Measurements from ENCODE around the gene NPAT.

NPAT gene

DNA sequence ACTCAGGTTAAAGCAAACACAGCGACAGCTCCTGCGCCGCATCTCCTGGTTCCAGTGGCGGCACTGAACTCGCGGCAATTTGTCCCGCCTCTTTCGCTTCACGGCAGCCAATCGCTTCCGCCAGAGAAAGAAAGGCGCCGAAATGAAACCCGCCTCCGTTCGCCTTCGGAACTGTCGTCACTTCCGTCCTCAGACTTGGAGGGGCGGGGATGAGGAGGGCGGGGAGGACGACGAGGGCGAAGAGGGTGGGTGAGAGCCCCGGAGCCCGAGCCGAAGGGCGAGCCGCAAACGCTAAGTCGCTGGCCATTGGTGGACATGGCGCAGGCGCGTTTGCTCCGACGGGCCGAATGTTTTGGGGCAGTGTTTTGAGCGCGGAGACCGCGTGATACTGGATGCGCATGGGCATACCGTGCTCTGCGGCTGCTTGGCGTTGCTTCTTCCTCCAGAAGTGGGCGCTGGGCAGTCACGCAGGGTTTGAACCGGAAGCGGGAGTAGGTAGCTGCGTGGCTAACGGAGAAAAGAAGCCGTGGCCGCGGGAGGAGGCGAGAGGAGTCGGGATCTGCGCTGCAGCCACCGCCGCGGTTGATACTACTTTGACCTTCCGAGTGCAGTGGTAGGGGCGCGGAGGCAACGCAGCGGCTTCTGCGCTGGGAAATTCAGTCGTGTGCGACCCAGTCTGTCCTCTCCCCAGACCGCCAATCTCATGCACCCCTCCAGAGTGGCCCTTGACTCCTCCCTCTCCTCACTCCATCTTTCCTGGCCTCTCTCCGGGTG is at the start of gene NPAT, which contains the start of gene ATM:
Gene NPAT, minus strand, starts transcription at position 65 of the 774 bp plus-strand sequence. CDS start 102 bp downstream, outside the sequence.
Gene ATM, plus strand, starts transcription at position 494 of the 774 bp plus-strand sequence. CDS start 4,558 bp downstream, outside the sequence.
- peak; percentile 100 for DNase-seq

DNA sequence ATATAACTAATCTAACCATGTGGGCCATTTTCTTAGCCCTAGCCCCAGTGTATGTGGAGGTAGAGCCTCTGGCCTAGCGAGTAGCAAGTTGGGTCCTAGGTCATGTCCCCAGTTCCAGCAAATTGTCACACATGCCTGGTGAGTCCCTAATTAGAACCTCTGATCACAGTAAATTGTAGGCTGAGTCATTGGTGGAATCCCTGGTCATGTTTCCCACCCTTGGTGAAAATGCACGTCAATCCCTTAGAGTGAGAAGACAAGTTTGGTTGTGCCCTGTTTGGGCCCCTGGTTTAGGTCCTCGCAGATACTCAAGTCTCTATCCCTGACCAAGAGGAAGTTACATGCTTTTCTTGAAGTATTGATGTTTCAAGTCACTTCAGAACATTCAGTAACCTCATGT is 47.1 kb upstream of the NPAT start:
- DNase-seq = no peak

- no peak for DNase-seq
Measured at GRCh38 chr11:108253176-108253575, 30.7 kb upstream of the NPAT start.

GRCh38 chr11:108246885-108247284 is 24.4 kb upstream of the NPAT start:
- DNase-seq = no peak

- no peak for DNase-seq
Measured at GRCh38 chr11:108246308-108246707, 23.9 kb upstream of the NPAT start.

DNA sequence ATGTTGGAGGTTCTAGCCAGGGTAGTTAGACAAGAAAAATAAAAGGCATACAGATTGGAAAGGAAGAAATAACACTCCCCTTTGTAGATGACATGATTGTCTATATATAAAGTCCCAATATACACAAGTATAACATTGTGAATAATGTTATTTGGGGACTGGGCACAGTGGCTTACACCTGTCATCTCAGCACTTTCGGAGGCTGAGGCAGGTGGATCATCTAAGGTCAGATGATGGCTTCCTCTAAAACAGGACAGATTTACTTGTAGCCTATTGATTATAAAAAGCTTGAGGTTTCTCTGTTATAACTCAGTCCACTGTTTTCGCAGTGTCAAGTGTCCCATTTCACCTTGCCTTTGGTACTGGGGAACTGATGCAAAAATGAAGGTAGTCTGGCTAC is 20.0 kb upstream of the NPAT start:
- DNase-seq = no peak

- DNase-seq = no peak
Measured at GRCh38 chr11:108241330-108242037, 19.0 kb upstream of the NPAT start.

- no peak for DNase-seq
Measured at GRCh38 chr11:108239076-108239475, 16.6 kb upstream of the NPAT start.

DNA sequence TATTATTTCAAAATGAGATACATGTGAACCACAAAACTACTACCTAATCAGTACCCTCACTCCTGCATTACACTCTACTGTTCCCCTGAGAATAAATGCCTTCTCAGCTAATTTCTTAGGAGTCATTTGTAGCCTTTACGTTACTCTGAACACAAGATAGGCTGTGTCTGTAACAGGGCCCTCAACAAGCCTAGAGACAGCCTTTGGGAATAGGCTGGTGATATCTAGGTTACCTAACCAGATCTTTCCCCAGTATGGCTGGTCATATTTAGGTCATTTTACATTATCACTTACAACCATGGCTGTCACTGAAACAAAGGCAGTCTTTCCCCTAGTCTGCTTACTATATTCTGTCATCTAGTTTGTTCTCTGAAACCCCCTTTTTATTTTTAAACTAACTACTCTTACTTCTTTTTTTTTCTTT is 14.6 kb upstream of the NPAT start:
- DNase-seq = no peak

- no peak for DNase-seq
Measured at GRCh38 chr11:108235633-108236032, 13.2 kb upstream of the NPAT start.

DNA sequence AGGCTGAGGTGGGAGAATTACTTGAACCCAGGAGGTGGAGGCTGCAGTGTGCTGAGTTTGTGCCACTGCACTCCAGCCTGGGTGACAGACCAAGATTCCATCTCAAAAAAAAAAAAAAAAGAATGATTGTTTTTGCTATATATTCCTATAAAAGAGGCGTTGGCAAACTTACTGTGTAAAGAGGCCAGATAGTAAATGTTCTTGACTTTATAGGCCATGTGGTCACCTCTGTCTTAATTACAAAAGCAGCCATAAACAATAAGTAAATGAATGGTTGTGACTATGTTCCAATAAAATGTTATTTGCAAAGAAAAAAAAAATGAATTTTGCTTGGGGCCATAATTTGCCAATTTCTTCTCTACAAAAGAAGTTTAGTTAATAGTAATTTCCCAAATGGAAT is 12.8 kb upstream of the NPAT start:
- no peak for DNase-seq

- DNase-seq = no peak
Measured at GRCh38 chr11:108233277-108233945, 11.0 kb upstream of the NPAT start.

DNA sequence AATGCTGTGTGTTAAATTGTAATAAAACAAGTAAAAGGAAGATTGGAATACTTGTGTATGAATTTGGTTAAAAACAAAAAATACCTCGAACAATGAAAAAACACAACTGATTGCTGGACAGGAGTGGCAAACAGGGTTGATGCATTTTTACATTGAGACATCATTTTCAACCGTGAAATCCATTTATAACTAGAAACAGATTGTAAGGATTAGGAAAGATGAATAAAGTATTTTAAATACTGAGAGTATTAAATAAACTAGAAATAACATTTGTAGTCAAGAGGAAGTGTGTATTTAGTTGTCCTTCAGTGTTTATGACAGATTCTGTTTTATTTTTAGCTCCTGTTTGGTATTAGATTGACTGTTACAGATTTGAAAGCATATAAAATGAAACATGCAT is 5.8 kb upstream of the NPAT start:
- no peak for DNase-seq

GRCh38 chr11:108226036-108226435 is 3.6 kb upstream of the NPAT start:
- no peak for DNase-seq

DNA sequence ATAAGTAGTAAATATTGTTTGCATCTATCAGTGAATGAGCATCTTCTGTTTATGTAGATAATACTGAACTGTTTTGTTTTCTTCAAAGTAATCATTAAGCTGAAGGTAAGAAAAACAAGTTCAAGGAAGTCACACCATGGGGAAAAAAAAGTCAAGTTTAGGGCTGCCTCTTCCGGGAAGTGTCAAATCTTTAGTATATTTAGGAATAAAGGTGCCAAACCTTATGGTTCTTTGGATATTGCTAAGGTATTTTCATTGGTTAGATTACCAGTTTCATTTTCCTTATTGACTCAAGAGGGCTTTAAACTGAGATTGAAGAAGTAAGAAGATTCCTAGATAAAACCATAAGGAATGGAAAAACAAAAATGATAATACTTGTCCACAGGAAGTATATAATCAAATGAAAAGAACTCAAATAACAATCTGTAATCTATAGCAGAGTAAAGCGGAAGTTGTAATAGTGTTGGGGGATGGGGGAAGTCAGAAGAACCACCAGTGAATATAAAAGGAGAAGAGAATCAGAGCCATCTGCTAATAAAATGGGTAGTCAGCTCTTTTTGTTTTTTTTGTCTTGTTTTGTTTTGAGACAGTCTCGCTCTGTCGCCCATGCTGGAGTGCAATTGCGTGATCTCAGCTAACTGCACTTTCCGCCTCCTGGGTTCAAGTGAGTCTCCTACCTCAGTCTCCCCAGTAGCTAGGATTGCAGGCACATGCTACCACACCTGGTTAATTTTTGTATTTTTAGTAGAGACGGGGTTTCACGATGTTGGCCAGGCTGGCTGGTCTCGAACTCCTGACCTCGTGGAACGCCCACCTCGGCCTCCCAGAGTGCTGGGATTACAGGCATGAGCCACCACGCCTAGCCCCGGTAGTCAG is 2.7 kb upstream of the NPAT start:
- DNase-seq = no peak

DNA sequence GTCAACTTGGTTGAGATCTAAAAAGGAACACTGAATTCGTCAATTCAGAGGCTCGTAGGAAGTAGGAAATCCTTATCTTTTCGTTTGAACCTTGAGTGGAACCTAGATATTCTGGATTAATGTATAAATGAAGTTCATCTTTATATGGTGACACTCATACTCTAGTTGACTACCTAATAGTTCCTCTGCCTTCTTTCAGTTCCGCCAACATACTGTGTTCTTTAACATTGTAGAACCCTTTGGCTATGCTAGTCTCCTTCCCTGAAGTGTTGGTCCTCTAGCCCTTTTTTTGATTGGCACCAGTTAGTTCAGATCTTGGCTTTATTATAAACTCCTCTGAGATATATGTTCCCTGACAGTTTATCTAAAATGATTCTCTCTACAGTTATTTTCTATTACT is 1.9 kb upstream of the NPAT start:
- DNase-seq = no peak

DNA sequence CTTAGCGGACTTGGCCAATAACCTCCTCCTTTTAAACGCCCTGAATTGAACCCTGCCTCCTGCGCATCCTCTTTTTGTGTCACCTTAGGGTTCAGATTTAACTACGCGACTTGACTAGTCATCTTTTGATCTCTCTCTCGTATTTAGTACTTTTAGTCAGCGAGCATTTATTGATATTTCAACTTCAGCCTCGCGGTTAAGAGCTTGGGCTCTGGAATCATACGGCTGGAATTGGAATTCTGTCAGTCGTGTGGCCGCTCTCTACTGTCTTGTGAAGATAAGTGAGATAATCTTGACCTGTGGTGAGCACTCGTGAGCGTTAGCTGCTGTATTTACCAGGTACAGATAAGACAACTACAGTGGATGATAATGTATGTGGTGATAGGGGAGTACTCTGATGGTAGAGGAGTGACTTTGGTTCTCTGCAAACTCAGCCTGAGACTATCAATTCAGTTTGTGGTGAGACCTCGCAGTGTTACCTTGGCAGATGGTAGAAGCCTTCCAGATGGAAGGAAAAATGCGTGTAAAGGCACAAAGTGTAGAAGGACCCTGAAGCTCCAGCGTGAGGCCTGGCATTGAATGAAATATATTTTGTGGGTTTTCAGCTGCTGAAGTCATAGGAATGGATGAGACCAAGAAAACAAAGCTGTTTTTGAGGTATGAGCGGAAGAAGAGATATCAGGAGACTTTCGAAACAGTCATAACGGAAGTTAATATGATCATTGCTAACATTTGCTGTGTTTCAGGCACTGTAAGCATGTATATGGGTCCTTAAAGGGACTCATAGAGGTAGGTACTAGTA is 1.1 kb upstream of the NPAT start:
- no peak for DNase-seq

GRCh38 chr11:108221911-108222573 is 396 bp downstream of the NPAT start:
- DNase-seq = no peak

DNA sequence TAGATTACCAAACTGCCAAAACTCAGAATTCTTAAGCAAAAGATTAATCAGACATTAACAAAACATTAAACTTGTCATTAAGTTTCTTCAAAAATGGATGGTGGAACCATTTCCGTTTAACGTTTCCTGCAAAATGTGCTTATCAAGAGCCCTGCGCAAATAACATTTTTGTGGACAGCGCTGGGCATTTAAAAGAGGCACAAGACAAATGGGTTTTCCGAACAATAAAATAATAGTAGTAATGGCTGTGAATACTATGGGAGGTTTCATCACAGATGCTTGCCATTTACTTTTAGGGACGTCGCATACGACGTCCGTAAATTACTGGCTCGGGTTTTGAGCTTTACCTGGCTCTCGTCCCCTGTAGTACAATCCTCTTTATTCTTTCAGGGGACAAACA is 1.1 kb downstream of the NPAT start:
- DNase-seq = peak; percentile 5

DNA sequence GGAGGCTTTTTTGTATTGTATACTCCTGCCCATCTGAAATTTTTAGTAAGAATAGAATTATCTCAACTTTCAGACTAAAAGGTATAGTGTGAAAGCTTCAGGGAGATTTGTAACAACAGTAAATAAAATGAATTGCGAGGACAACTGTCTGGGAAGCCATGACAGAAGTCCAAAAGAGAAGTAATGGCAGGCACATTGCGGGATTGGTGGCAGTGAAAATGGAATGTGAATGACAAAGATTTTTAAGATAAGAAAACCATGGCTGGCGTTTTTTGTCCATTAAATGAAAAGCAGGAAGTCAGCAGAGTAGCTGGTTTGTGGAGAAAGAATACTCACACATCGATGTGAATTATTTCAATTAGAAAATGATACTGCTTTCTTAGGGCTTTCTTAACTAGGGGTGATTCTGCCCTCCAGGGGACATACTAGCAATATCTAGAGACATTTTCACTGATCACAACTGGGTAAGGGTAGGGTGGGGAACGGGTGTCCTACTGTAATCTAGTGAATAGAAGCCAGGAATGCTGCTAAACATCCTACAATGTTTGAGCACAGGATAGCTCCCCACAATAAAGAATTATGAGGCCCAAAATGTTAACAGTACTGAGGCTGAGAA is 1.6 kb downstream of the NPAT start:
- DNase-seq = no peak

Data from NCI-H774 (cell line).